Measurements from ENCODE around the gene ACAA2. TPM values are rescaled to one million over a fixed set of nuclear protein-coding genes. Genes with fewer than 3 reads are reported as not detected.

The ACAA2 gene
- total RNA-seq = 16.7 and 22.0 TPM in 2 replicates

GRCh38 chr18:49813319-49814146 lies at the start of gene ACAA2:
ACAA2 (minus strand) TSS chr18:49813533; CDS start chr18:49813484, 49 bp downstream.
- DNase-seq (ENCODE audit: low read depth in 2 of 2) = peak; percentile 34 to 81

- DNase-seq (ENCODE audit: low read depth in 2 of 2) = no peak
Measured at GRCh38 chr18:49862656-49863385, 49.5 kb upstream of the ACAA2 start.

- no peak for DNase-seq (ENCODE audit: low read depth in 2 of 2)
Measured at GRCh38 chr18:49861659-49862058, 48.3 kb upstream of the ACAA2 start.

- no peak for DNase-seq (ENCODE audit: low read depth in 2 of 2)
Measured at GRCh38 chr18:49859725-49860124, 46.4 kb upstream of the ACAA2 start.

GRCh38 chr18:49859021-49859359 lies 45.7 kb upstream of the ACAA2 start:
- DNase-seq (ENCODE audit: low read depth in 2 of 2) = no peak

- peak; percentile 20 to 71 for DNase-seq (ENCODE audit: low read depth in 2 of 2)
Measured at GRCh38 chr18:49858309-49859020, 45.1 kb upstream of the ACAA2 start.

- DNase-seq (ENCODE audit: low read depth in 2 of 2) = no peak
Measured at GRCh38 chr18:49857708-49858107, 44.4 kb upstream of the ACAA2 start.

GRCh38 chr18:49856496-49856895 lies 43.2 kb upstream of the ACAA2 start:
- DNase-seq (ENCODE audit: low read depth in 2 of 2) = no peak

GRCh38 chr18:49855711-49856415 lies 42.5 kb upstream of the ACAA2 start:
- DNase-seq (ENCODE audit: low read depth in 2 of 2) = no peak

GRCh38 chr18:49854681-49855080 lies 41.3 kb upstream of the ACAA2 start:
- DNase-seq (ENCODE audit: low read depth in 2 of 2) = no peak

GRCh38 chr18:49853436-49853835 lies 40.1 kb upstream of the ACAA2 start:
- no peak for DNase-seq (ENCODE audit: low read depth in 2 of 2)

- DNase-seq (ENCODE audit: low read depth in 2 of 2) = no peak
Measured at GRCh38 chr18:49853011-49853410, 39.7 kb upstream of the ACAA2 start.

GRCh38 chr18:49851624-49852023 lies 38.3 kb upstream of the ACAA2 start:
- no peak for DNase-seq (ENCODE audit: low read depth in 2 of 2)

- DNase-seq (ENCODE audit: low read depth in 2 of 2) = no peak
Measured at GRCh38 chr18:49850636-49851035, 37.3 kb upstream of the ACAA2 start.

- peak in 1 of 2 donors; percentile 87 for DNase-seq (ENCODE audit: low read depth in 2 of 2)
Measured at GRCh38 chr18:49849331-49850217, 36.2 kb upstream of the ACAA2 start.

GRCh38 chr18:49848115-49848514 lies 34.8 kb upstream of the ACAA2 start:
- DNase-seq (ENCODE audit: low read depth in 2 of 2) = no peak

- no peak for DNase-seq (ENCODE audit: low read depth in 2 of 2)
Measured at GRCh38 chr18:49847524-49847923, 34.2 kb upstream of the ACAA2 start.

- no peak for DNase-seq (ENCODE audit: low read depth in 2 of 2)
Measured at GRCh38 chr18:49846718-49847470, 33.6 kb upstream of the ACAA2 start.

GRCh38 chr18:49846361-49846662 lies 33.0 kb upstream of the ACAA2 start:
- no peak for DNase-seq (ENCODE audit: low read depth in 2 of 2)
